HCT116 (cell line): ENCODE data around the gene FIZ1. TPM values are rescaled to one million over a fixed set of nuclear protein-coding genes. Genes with fewer than 3 reads are reported as not detected.

Experiments used
- ATAC-seq: fragments of 200-7000 bp; cut with Tn5 transposase; 2 replicates; pipeline ENCODE4 v1.9.1; 2020; ENCODE audit warnings: mild to moderate bottlenecking, moderate library complexity
- BruUV-seq: library from RNA; stranded (reverse); fragments of 400-500 nt; replicated peaks from 2 replicates; lab custom pipeline; 2021; lab: Mats Ljungman, UMichigan
- CTCF ChIA-PET: fragments of 300-600 bp; sonication (Branson Sonifier 250); formaldehyde crosslinking; loops from one replicate; lab custom pipeline; 2021; ENCODE audit warnings: antibody characterized with exemption; lab: Charles Lee
- POLR2A ChIA-PET: fragments of 300-600, 350-600 bp; sonication (Branson Sonifier 250); formaldehyde crosslinking; loops from one replicate; lab custom pipeline; 2021; ENCODE audit warnings: antibody characterized with exemption; lab: Charles Lee
- RAD21 ChIA-PET, 2 experiments: fragments of 300-600 bp; sonication (Branson Sonifier 250); formaldehyde crosslinking; loops; one replicate each; lab custom pipeline; 2023; ENCODE audit warnings: low total read pairs in 2 of 2; ENCODE audit not compliant: uncharacterized antibody in 2 of 2, unreplicated experiment in 2 of 2, low non-redundant PET in 1 of 2; lab: Charles Lee
- DNase-seq: peaks from one replicate; pipeline ENCODE4 v3.0.0-alpha.2; 2010; ENCODE audit warnings: low read depth, low spot score
- H2AFZ ChIP-seq: fragments of 200-600 bp; shearing (Covaris generic), sonication (generic); 2 replicates; pipeline ENCODE4 v1.6.1; 2017; ENCODE audit warnings: low read depth, mixed run types, mixed read lengths, antibody characterized with exemption, low read length; ENCODE audit not compliant: poor library complexity, severe bottlenecking
- H3K27ac ChIP-seq: 2 replicates; pipeline ENCODE4 v1.5.1; 2012; ENCODE audit warnings: low read depth, low read length
- H3K27me3 ChIP-seq: fragments of 200-600 bp; sonication (generic); 2 replicates; pipeline ENCODE4 v1.6.1; 2016; ENCODE audit warnings: mixed run types, low read length, mixed read lengths; ENCODE audit not compliant: insufficient read depth
- H3K36me3 ChIP-seq, 2 experiments: fragments of 200-500 bp in 1 of 2; fragments of 200-600 bp in 1 of 2; sonication (Bioruptor generic) in 1 of 2; sonication (generic) in 1 of 2; 2 replicates each; pipeline versions ENCODE4 v1.5.1 to v1.6.1; 2014 to 2016; ENCODE audit warnings: low read length in 2 of 2, inconsistent platforms in 1 of 2, mixed read lengths in 1 of 2, mixed run types in 1 of 2; ENCODE audit not compliant: insufficient read depth in 2 of 2, control insufficient read depth in 1 of 2
- H3K4me1 ChIP-seq, 2 experiments: fragments of 200-600 bp in 1 of 2; sonication (generic) in 1 of 2; 2 replicates each; pipeline versions ENCODE4 v1.5.1 to v1.6.1; 2012 to 2017; ENCODE audit warnings: low read length in 2 of 2, inconsistent platforms in 1 of 2, mild to moderate bottlenecking in 1 of 2, mixed read lengths in 1 of 2, mixed run types in 1 of 2, moderate library complexity in 1 of 2; ENCODE audit not compliant: insufficient read depth in 2 of 2, control insufficient read depth in 1 of 2
- H3K4me2 ChIP-seq: fragments of 200-600 bp; sonication (generic); 2 replicates; pipeline ENCODE4 v1.6.1; 2017; ENCODE audit warnings: mixed run types, low read length, mixed read lengths
- H3K4me3 ChIP-seq, 2 experiments: fragments of 200-600 bp in 1 of 2; sonication (generic) in 1 of 2; replicated peaks in 1 of 2; 2 replicates each; pipeline ENCODE4 v1.5.1; 2011 to 2016; ENCODE audit warnings: low read length in 2 of 2, control low read depth in 1 of 2, low read depth in 1 of 2, mild to moderate bottlenecking in 1 of 2, mixed read lengths in 1 of 2, mixed run types in 1 of 2
- H3K79me2 ChIP-seq: fragments of 200-600 bp; sonication (generic); 2 replicates; pipeline ENCODE4 v1.6.1; 2017; ENCODE audit warnings: mild to moderate bottlenecking, mixed run types, low read length, moderate library complexity, mixed read lengths; ENCODE audit not compliant: insufficient read depth
- H3K9ac ChIP-seq: fragments of 200-600 bp; sonication (generic); 2 replicates; pipeline ENCODE4 v1.6.1; 2016; ENCODE audit warnings: low read length, mixed read lengths
- H3K9me2 ChIP-seq: fragments of 200-600 bp; sonication (generic), shearing (Covaris generic); 2 replicates; pipeline ENCODE4 v1.6.1; 2017; ENCODE audit warnings: mixed run types, mild to moderate bottlenecking, moderate library complexity; ENCODE audit not compliant: insufficient read depth
- H3K9me3 ChIP-seq, 2 experiments: fragments of 200-500 bp in 1 of 2; fragments of 200-600 bp in 1 of 2; sonication (Bioruptor generic) in 1 of 2; sonication (generic) in 1 of 2; 2 replicates each; pipeline ENCODE4 v1.6.1; 2014 to 2017; ENCODE audit warnings: low read length in 2 of 2, mixed read lengths in 2 of 2, inconsistent platforms in 1 of 2, low read depth in 1 of 2, mild to moderate bottlenecking in 1 of 2, mixed run types in 1 of 2, moderate library complexity in 1 of 2; ENCODE audit not compliant: control insufficient read depth in 1 of 2, insufficient read depth in 1 of 2
- H4K20me1 ChIP-seq: fragments of 200-600 bp; sonication (generic), shearing (Covaris generic); 2 replicates; pipeline ENCODE4 v1.6.1; 2017; ENCODE audit warnings: mixed run types, mild to moderate bottlenecking, moderate library complexity; ENCODE audit not compliant: insufficient read depth
- CBX3 ChIP-seq: IDR thresholded peaks from 2 replicates; pipeline ENCODE4 v1.6.1; 2012; ENCODE audit warnings: low read depth
- CEBPB ChIP-seq: IDR thresholded peaks from 2 replicates; pipeline ENCODE4 v1.6.1; 2012; ENCODE audit warnings: low read depth
- ELF1 ChIP-seq: IDR thresholded peaks from 2 replicates; pipeline ENCODE4 v1.6.1; 2012; ENCODE audit warnings: low read depth, borderline replicate concordance
- EZH2 ChIP-seq: fragments of 200-600 bp; sonication (generic); IDR thresholded peaks from 2 replicates; pipeline ENCODE4 v1.6.1; 2017; ENCODE audit warnings: antibody characterized with exemption, mixed run types
- EZH2phosphoT487 ChIP-seq: fragments of 200-600 bp; IDR thresholded peaks from 2 replicates; pipeline ENCODE4 v1.6.1; 2018; ENCODE audit warnings: antibody characterized with exemption, borderline replicate concordance
- FOSL1 ChIP-seq: IDR thresholded peaks from 2 replicates; pipeline ENCODE4 v1.6.1; 2012; ENCODE audit warnings: low read depth
- JUND ChIP-seq: IDR thresholded peaks from 2 replicates; pipeline ENCODE4 v1.6.1; 2012
- RAD21 ChIP-seq: IDR thresholded peaks from 2 replicates; pipeline ENCODE4 v1.6.1; 2012; ENCODE audit warnings: low read depth, mild to moderate bottlenecking
- SP1 ChIP-seq: IDR thresholded peaks from 2 replicates; pipeline ENCODE4 v1.6.1; 2012; ENCODE audit warnings: low read depth
- YY1 ChIP-seq: IDR thresholded peaks from 2 replicates; pipeline ENCODE4 v1.6.1; 2011; ENCODE audit warnings: low read length, low read depth, moderate library complexity, mild to moderate bottlenecking; ENCODE audit not compliant: insufficient replicate concordance; ENCODE audit errors: extremely low read depth
- ZFX ChIP-seq: fragments of 450-650 bp; IDR thresholded peaks from 2 replicates; pipeline ENCODE4 v1.6.1; 2017
- ZNF274 ChIP-seq: fragments of 200-500 bp; sonication (Bioruptor generic); IDR thresholded peaks from 2 replicates; pipeline ENCODE4 v1.6.1; 2014; ENCODE audit warnings: mild to moderate bottlenecking, low read depth, low read length, inconsistent platforms
- intact Hi-C: fragments of 100-400 bp; cut with micrococcal nuclease; formaldehyde crosslinking; loops from 2 replicates; pipeline ENCODE4 v1.10.0; 2022
- total RNA-seq: library from RNA; stranded (reverse); gene quantifications from one replicate; pipeline ENCODE4 v1.2.1, GENCODE V29; 2021; ENCODE audit not compliant: unreplicated experiment
- TF ChIP-seq, protein P1 (sequence below): IDR thresholded peaks from 2 replicates; pipeline ENCODE4 v1.6.1; 2012
- TF ChIP-seq, protein P2 (sequence below), 3 experiments: fragments of 200-600 bp in 1 of 3; sonication (generic) in 1 of 3; IDR thresholded peaks in 2 of 3; conservative IDR thresholded peaks in 1 of 3; 2 replicates each; pipeline ENCODE4 v1.5.1; 2012 to 2017; ENCODE audit warnings: low read depth in 2 of 3, low read length in 2 of 3, antibody characterized with exemption in 1 of 3, borderline replicate concordance in 1 of 3, control low read depth in 1 of 3, mild to moderate bottlenecking in 1 of 3, mixed read lengths in 1 of 3, mixed run types in 1 of 3, moderate library complexity in 1 of 3; ENCODE audit not compliant: insufficient read depth in 1 of 3
- TF ChIP-seq, protein P3 (sequence below): IDR thresholded peaks from 2 replicates; pipeline ENCODE4 v1.6.1; 2011; ENCODE audit warnings: mild to moderate bottlenecking, low read length, moderate library complexity; ENCODE audit not compliant: insufficient replicate concordance; ENCODE audit errors: extremely low read depth

The FIZ1 gene
- total RNA-seq, 1 experiment from 2014 or later = 15.3 TPM

DNA sequence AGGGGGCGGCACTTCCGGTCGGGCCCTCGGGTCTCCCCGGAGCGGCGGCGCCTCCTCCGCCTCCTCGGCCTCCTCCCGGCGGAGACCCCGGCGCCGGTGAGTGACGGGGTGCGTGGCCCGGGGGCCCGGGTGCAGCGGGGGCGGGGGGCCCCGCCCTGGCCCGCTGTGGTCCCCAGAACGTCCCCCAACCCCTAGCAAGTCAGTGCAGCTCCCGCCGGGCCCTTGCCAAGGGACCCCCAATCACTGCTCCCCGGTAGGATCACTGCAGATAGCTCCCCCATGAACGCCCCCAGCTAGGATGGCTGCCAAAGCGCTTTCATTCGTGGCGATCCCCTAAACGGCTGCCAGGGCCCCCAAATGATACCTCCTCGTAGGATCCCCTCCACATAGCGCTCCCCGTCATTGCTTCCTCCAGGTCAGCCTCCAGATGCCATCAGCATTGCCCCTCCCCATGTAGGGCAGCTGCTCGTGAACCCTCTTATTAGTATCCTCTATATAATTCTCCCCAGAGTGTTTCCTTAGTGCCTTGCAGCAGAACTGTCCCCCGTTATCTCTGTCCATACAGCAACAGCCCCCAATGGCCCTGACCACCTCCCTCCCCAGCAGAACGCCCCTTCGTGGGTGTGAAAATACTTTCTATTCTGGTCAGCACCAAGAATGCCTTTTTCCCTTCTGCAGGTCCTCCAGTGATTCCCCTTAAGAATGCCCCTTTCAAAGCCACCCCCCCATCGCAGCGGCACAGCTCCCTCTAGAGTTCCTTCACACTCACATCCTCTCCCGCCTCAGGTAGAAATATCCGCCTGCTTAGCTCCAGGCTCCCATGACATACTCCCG lies 6.5 kb upstream of the FIZ1 start, which contains the start of gene ZNF865:
ZNF865 (plus strand) TSS at position 11 of the 834 bp plus-strand sequence. CDS start 7,972 bp downstream, outside the sequence.
- peak; percentile 69 for DNase-seq
- no peak within 1 kb of the TSS for H2AFZ ChIP-seq

More for the DNA sequence above, 6.5 kb upstream of the FIZ1 start, which contains the start of gene ZNF865:
- Histone ChIP-seq H3K36me3 (peaks cover 5 to 21% of the 10 kb centered on the region in 2 experiments; a peak in 2 of 4 replicates), H4K20me1 (no peaks in the 10 kb centered on the region), H3K4me2 (peak within 1 kb of the TSS; percentile 86), H3K9me3 (no peaks in the 10 kb centered on the region), H3K4me3 (peak within 1 kb of the TSS; percentile 89 to 93), H3K9me2 (no peaks in the 10 kb centered on the region), H3K4me1 (peaks cover 26 to 41% of the 10 kb centered on the region in 2 experiments), H3K27ac (peak within 1 kb of the TSS; percentile 98), H3K79me2 (peaks cover 46% of the 10 kb centered on the region), H3K27me3 (no peaks in the 10 kb centered on the region), H3K9ac (peak within 1 kb of the TSS; percentile 92)
- BruUV-seq = no TSS peak
- TF ChIP-seq, protein P1, sequence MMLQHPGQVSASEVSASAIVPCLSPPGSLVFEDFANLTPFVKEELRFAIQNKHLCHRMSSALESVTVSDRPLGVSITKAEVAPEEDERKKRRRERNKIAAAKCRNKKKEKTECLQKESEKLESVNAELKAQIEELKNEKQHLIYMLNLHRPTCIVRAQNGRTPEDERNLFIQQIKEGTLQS = no peak
- TF ChIP-seq, protein P2, sequence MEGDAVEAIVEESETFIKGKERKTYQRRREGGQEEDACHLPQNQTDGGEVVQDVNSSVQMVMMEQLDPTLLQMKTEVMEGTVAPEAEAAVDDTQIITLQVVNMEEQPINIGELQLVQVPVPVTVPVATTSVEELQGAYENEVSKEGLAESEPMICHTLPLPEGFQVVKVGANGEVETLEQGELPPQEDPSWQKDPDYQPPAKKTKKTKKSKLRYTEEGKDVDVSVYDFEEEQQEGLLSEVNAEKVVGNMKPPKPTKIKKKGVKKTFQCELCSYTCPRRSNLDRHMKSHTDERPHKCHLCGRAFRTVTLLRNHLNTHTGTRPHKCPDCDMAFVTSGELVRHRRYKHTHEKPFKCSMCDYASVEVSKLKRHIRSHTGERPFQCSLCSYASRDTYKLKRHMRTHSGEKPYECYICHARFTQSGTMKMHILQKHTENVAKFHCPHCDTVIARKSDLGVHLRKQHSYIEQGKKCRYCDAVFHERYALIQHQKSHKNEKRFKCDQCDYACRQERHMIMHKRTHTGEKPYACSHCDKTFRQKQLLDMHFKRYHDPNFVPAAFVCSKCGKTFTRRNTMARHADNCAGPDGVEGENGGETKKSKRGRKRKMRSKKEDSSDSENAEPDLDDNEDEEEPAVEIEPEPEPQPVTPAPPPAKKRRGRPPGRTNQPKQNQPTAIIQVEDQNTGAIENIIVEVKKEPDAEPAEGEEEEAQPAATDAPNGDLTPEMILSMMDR (IDR thresholded peaks at IDR 0.05 in 2 of 3, conservative IDR thresholded peaks at IDR 0.05 in 1 of 3; ENCODE audit: borderline replicate concordance in 1 of 3, insufficient read depth in 1 of 3, low read depth in 2 of 3, low read length in 2 of 3) = peak in 2 of 3 experiments; percentile 76 to 77; a peak in 5 of 6 replicates
- TF ChIP-seq RAD21 (peak; percentile 87), JUND (no peak), CBX3 (no peak), CEBPB (no peak), EZH2phosphoT487 (no peak), YY1 (no peak), ZFX (peak; percentile 41; the same call in 1 of the 2 replicates), FOSL1 (no peak), EZH2 (no peak), SP1 (no peak), ZNF274 (no peak), ELF1 (no peak)
- TF ChIP-seq, protein P3, sequence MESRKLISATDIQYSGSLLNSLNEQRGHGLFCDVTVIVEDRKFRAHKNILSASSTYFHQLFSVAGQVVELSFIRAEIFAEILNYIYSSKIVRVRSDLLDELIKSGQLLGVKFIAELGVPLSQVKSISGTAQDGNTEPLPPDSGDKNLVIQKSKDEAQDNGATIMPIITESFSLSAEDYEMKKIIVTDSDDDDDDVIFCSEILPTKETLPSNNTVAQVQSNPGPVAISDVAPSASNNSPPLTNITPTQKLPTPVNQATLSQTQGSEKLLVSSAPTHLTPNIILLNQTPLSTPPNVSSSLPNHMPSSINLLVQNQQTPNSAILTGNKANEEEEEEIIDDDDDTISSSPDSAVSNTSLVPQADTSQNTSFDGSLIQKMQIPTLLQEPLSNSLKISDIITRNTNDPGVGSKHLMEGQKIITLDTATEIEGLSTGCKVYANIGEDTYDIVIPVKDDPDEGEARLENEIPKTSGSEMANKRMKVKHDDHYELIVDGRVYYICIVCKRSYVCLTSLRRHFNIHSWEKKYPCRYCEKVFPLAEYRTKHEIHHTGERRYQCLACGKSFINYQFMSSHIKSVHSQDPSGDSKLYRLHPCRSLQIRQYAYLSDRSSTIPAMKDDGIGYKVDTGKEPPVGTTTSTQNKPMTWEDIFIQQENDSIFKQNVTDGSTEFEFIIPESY = no peak
- CTCF ChIA-PET = interaction anchor here (0.8 to 1.9 kb wide), 17 partner anchors 12 to 932 kb away, joined by 3 to 12 read pairs (median 4); partner anchors contain the start of genes U2AF2 and ZNF784
- peak; percentile 62 for ATAC-seq
- intact Hi-C loops = loop anchor here (1.0 kb wide), 1 partner anchor 89 kb away; no protein-coding TSS in a partner anchor
- POLR2A ChIA-PET = interaction anchor here (0.8 to 1.6 kb wide), 6 partner anchors 14 to 198 kb away, joined by 3 to 10 read pairs (median 4); partner anchors contain the start of genes UBE2S, ZNF628 and ZNF784
- RAD21 ChIA-PET = interaction anchor here in 1 of 2 experiments (1.0 kb wide), 1 partner anchor 88 kb away, joined by 4 read pairs; no protein-coding TSS in a partner anchor
